NCI-H1417 (cell line): ENCODE results near the gene PXDN.

Experiments used
- DNase-seq, 3 experiments: peaks; one replicate each; lab custom pipeline; 2025; lab: John Stamatoyannopoulos, UW

Gene PXDN

GRCh38 chr2:1584051-1584531 is 160.2 kb downstream of the PXDN start:
- no peak for DNase-seq

- DNase-seq, result no peak
Observed at GRCh38 chr2:1582891-1583341, 161.4 kb downstream of the PXDN start.

- no peak for DNase-seq
Observed at GRCh38 chr2:1581965-1582625, 162.2 kb downstream of the PXDN start.
